GM18498 (cell line): ENCODE results near the gene TLNRD1.

Experiments used
- ATAC-seq: cut with Tn5 transposase; IDR thresholded peaks from one replicate; pipeline ENCODE4 v1.9.1; 2021; ENCODE audit warnings: mild to moderate bottlenecking, moderate library complexity; ENCODE audit not compliant: unreplicated experiment

TLNRD1 gene

GRCh38 chr15:80977627-80978036 is 23.1 kb upstream of the TLNRD1 start:
- ATAC-seq = no peak

- no peak for ATAC-seq
These were observed 21.9 kb upstream of the TLNRD1 start for GRCh38 chr15:80978685-80979329.

- no peak for ATAC-seq
These were observed 21.1 kb upstream of the TLNRD1 start for GRCh38 chr15:80979538-80980200.

- no peak for ATAC-seq
These were observed 18.5 kb upstream of the TLNRD1 start for GRCh38 chr15:80982205-80982604.

GRCh38 chr15:80982839-80983238 is 17.9 kb upstream of the TLNRD1 start:
- no peak for ATAC-seq

GRCh38 chr15:80984856-80985255 is 15.9 kb upstream of the TLNRD1 start:
- no peak for ATAC-seq

GRCh38 chr15:80985981-80986380 is 14.7 kb upstream of the TLNRD1 start:
- ATAC-seq = no peak

- no peak for ATAC-seq
These were observed 14.2 kb upstream of the TLNRD1 start for GRCh38 chr15:80986487-80986886.

GRCh38 chr15:80988148-80988796 is 12.5 kb upstream of the TLNRD1 start:
- ATAC-seq = no peak

- ATAC-seq = peak; percentile 8
These were observed 11.6 kb upstream of the TLNRD1 start for GRCh38 chr15:80989081-80989517.

- peak; percentile 98 for ATAC-seq
These were observed 10.9 kb upstream of the TLNRD1 start, which contains the start of gene MESD for GRCh38 chr15:80989518-80990478. Gene MESD, minus strand, starts transcription at chr15:80989819. Its CDS starts 28 bp downstream, at chr15:80989791.

- no peak for ATAC-seq
These were observed 9.8 kb upstream of the TLNRD1 start for GRCh38 chr15:80990955-80991354.

- no peak for ATAC-seq
These were observed 9.3 kb upstream of the TLNRD1 start for GRCh38 chr15:80991421-80991820.

GRCh38 chr15:80992006-80992405 is 8.7 kb upstream of the TLNRD1 start:
- no peak for ATAC-seq

GRCh38 chr15:80992441-80992840 is 8.3 kb upstream of the TLNRD1 start:
- no peak for ATAC-seq

- ATAC-seq = no peak
These were observed 4.5 kb upstream of the TLNRD1 start for GRCh38 chr15:80996247-80996646.

GRCh38 chr15:80997692-80998091 is 3.0 kb upstream of the TLNRD1 start:
- ATAC-seq = no peak

GRCh38 chr15:80998251-80998650 is 2.5 kb upstream of the TLNRD1 start:
- no peak for ATAC-seq

GRCh38 chr15:80999623-81000036 is 1.1 kb upstream of the TLNRD1 start:
- ATAC-seq = no peak

GRCh38 chr15:81000144-81000623 is 539 bp upstream of the TLNRD1 start:
- no peak for ATAC-seq
